ENCODE results near the gene ALMS1. TPM values are rescaled to one million over a fixed set of nuclear protein-coding genes. Genes with fewer than 3 reads are reported as not detected.

The ALMS1 gene
- polyA plus RNA-seq, 2 of the 4 experiments (the other 2 are of a cell fraction): 5.2 to 13.5 TPM

DNA sequence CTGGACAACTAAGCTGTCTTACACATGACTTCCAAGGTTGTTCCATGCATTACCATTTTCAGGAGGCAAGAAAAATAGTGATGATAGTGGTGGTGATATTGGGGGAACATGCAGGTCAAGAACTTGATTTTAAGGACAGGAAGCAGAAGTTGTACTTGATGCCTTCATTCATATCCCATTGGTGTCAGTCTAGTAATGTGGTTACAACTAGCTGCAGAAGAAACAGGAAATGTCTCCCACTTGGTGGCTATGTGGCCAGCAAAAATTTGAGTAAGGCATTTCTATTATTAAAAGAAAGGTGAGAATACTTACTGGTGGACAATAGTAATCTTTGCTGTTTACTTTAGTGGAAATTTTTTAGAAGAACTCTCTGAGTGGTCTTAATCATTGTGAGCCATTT is 103.4 kb downstream of the ALMS1 start:
- Histone ChIP-seq H3K4me2 (no peak overlapping the region), H3K9me3 (no peaks in the 10 kb centered on the region), H3K27ac (no peak overlapping the region), H3K4me3 (no peak overlapping the region), H3K4me1 (peaks cover 3% of the 10 kb centered on the region; the same call in 2 of the 3 replicates)
- POLR2A ChIA-PET: interaction anchor here (0.6 kb wide), 1 partner anchor 50 kb away, joined by 4 read pairs; no protein-coding TSS in a partner anchor
- FAIRE-seq (no peak), ATAC-seq (no peak), DNase-seq (ENCODE audit: low read depth in 1 of 2, low spot score in 1 of 2) (no peak)
- CTCF ChIA-PET: no interaction called here
- TF ChIP-seq NPAS2 (CRISPR knock-in tag; IDR thresholded peaks at IDR 0.05; ENCODE audit: borderline replicate concordance) (no peak), SMC3 (IDR thresholded peaks at IDR 0.05) (no peak), RAD21 (conservative IDR thresholded peaks at IDR 0.05 in 1 of 2, IDR thresholded peaks at IDR 0.05 in 1 of 2) (no peak), RCOR1 (IDR thresholded peaks at IDR 0.05; ENCODE audit: low read depth, low read length) (no peak), POLR2AphosphoS2 (conservative IDR thresholded peaks at IDR 0.05; ENCODE audit: low read length) (no peak), JUN (IDR thresholded peaks at IDR 0.05) (no peak), ELK1 (IDR thresholded peaks at IDR 0.05; ENCODE audit: low read depth, low read length) (no peak), EHMT2 (IDR thresholded peaks at IDR 0.05; ENCODE audit: low read depth) (no peak), KDM1A (IDR thresholded peaks at IDR 0.05; ENCODE audit: low read depth) (no peak), TP53 (CRISPR knock-in tag; IDR thresholded peaks at IDR 0.05) (no peak), MAZ (IDR thresholded peaks at IDR 0.05; ENCODE audit: borderline replicate concordance, low read depth, low read length) (no peak), REST (IDR thresholded peaks at IDR 0.05) (no peak), ATOH8 (CRISPR knock-in tag; IDR thresholded peaks at IDR 0.05; ENCODE audit: low read depth) (no peak), CBX8 (IDR thresholded peaks at IDR 0.05) (no peak), CEBPB (IDR thresholded peaks at IDR 0.05) (no peak), TFCP2L1 (CRISPR knock-in tag; IDR thresholded peaks at IDR 0.05) (no peak), NFE2L2 (conservative IDR thresholded peaks at IDR 0.05; ENCODE audit: low read length) (no peak), POLR2A (IDR thresholded peaks at IDR 0.05; ENCODE audit: low read length) (no peak)
- TF ChIP-seq, protein P1, sequence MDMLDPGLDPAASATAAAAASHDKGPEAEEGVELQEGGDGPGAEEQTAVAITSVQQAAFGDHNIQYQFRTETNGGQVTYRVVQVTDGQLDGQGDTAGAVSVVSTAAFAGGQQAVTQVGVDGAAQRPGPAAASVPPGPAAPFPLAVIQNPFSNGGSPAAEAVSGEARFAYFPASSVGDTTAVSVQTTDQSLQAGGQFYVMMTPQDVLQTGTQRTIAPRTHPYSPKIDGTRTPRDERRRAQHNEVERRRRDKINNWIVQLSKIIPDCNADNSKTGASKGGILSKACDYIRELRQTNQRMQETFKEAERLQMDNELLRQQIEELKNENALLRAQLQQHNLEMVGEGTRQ (IDR thresholded peaks at IDR 0.05): no peak

GRCh38 chr2:73494031-73494430 is 108.4 kb downstream of the ALMS1 start:
- ChIA-PET POLR2A (no interaction called here), CTCF (no interaction called here)
- TF ChIP-seq EHMT2 (IDR thresholded peaks at IDR 0.05; ENCODE audit: low read depth) (no peak), ZFP36 (IDR thresholded peaks at IDR 0.05; ENCODE audit: borderline replicate concordance, partially characterized antibody) (no peak), TP53 (CRISPR knock-in tag; IDR thresholded peaks at IDR 0.05) (no peak), NFE2L2 (conservative IDR thresholded peaks at IDR 0.05; ENCODE audit: low read length) (no peak), FOSL2 (IDR thresholded peaks at IDR 0.05) (no peak), FOSL2 (CRISPR knock-in tag; IDR thresholded peaks at IDR 0.05) (peak; percentile 53)
- DNase-seq (ENCODE audit: low read depth in 1 of 2, low spot score in 1 of 2) (peak; percentile 30), ATAC-seq (peak; percentile 54 to 55; a peak in 4 of 6 replicates), FAIRE-seq (no peak)
- H3K4me3 ChIP-seq: no peak overlapping the region
- no peak overlapping the region for H3K4me2 ChIP-seq
- no peak overlapping the region for H3K27ac ChIP-seq
- WGBS (ENCODE audit: missing lambda C conversion rate): 66% methylated on average over 2 of the region's 2 CpGs
- no peaks in the 10 kb centered on the region for H3K9me3 ChIP-seq
- peaks cover 5% of the 10 kb centered on the region; the same call in 2 of the 3 replicates for H3K4me1 ChIP-seq
